ENCODE data around the gene STARD7. TPM values are rescaled to one million over a fixed set of nuclear protein-coding genes. Genes with fewer than 3 reads are reported as not detected.

Gene STARD7
- polyA plus RNA-seq, 2 of the 4 experiments (the other 2 are of a cell fraction), result 101 to 136 TPM

- Histone ChIP-seq H3K9me3 (no peaks in the 10 kb centered on the region), H3K27ac (no peak overlapping the region), H3K4me1 (0 out of 3 replicates have a peak, but pooled peaks cover 5% of the 10 kb centered on the region), H3K4me2 (no peak overlapping the region), H3K4me3 (no peak overlapping the region)
- peak; percentile 71 to 83; a peak in 5 of 6 replicates for ATAC-seq
- TF ChIP-seq BCL3 (IDR thresholded peaks at IDR 0.05) (no peak), REST (IDR thresholded peaks at IDR 0.05) (no peak), CHD2 (IDR thresholded peaks at IDR 0.05; ENCODE audit: low read length, partially characterized antibody) (no peak), KDM1A (IDR thresholded peaks at IDR 0.05; ENCODE audit: low read depth) (no peak), HOXB13 (CRISPR knock-in tag; IDR thresholded peaks at IDR 0.05; ENCODE audit: low read depth) (no peak), HOXA7 (CRISPR knock-in tag; IDR thresholded peaks at IDR 0.05) (no peak), USF2 (IDR thresholded peaks at IDR 0.05) (no peak), ZNF302 (CRISPR knock-in tag; IDR thresholded peaks at IDR 0.05) (no peak), MAZ (IDR thresholded peaks at IDR 0.05; ENCODE audit: borderline replicate concordance, low read depth, low read length) (no peak), MYC (IDR thresholded peaks at IDR 0.05; ENCODE audit: borderline replicate concordance, low read length) (no peak), MAFK (IDR thresholded peaks at IDR 0.05; ENCODE audit: partially characterized antibody) (no peak), ESRRA (IDR thresholded peaks at IDR 0.05; ENCODE audit: borderline replicate concordance, low read length) (no peak), TFCP2L1 (CRISPR knock-in tag; IDR thresholded peaks at IDR 0.05) (no peak), EP300 (IDR thresholded peaks at IDR 0.05) (no peak), EHMT2 (IDR thresholded peaks at IDR 0.05; ENCODE audit: low read depth) (no peak), POLR2A (IDR thresholded peaks at IDR 0.05; ENCODE audit: low read length) (no peak), GATA3 (IDR thresholded peaks at IDR 0.05; ENCODE audit: borderline replicate concordance) (no peak)
- ChIA-PET CTCF (interaction anchor here (2.4 to 2.9 kb wide), 2 partner anchors 9 to 229 kb away, joined by 7 to 11 read pairs; no protein-coding TSS in a partner anchor), POLR2A (no interaction called here)
- peak; percentile 30 to 68 for DNase-seq (ENCODE audit: low read depth in 1 of 2, low spot score in 1 of 2)
- 75% methylated on average over 6 of the region's 6 CpGs for WGBS (ENCODE audit: missing lambda C conversion rate)
- FAIRE-seq, result no peak
These were observed 43.2 kb upstream of the STARD7 start for GRCh38 chr2:96251721-96252292.

- DNase-seq (ENCODE audit: low read depth in 1 of 2, low spot score in 1 of 2) (no peak), FAIRE-seq (no peak), ATAC-seq (no peak)
- CTCF ChIA-PET, result interaction anchor here (0.9 to 2.9 kb wide), 4 partner anchors 8 to 227 kb away, joined by 3 to 11 read pairs (median 5); no protein-coding TSS in a partner anchor
- Histone ChIP-seq H3K4me1 (0 out of 3 replicates have a peak, but pooled peaks cover 5% of the 10 kb centered on the region), H3K4me2 (no peak overlapping the region), H3K4me3 (no peak overlapping the region), H3K9me3 (no peaks in the 10 kb centered on the region), H3K27ac (no peak overlapping the region)
- 93% methylated on average over 6 of the region's 6 CpGs for WGBS (ENCODE audit: missing lambda C conversion rate)
- POLR2A ChIA-PET, result no interaction called here
- no peak for TF ChIP-seq HOXB13 (CRISPR knock-in tag; IDR thresholded peaks at IDR 0.05; ENCODE audit: low read depth)
These were observed 41.6 kb upstream of the STARD7 start for GRCh38 chr2:96250188-96250587.

GRCh38 chr2:96249654-96250053 lies 41.0 kb upstream of the STARD7 start:
- no peaks in the 10 kb centered on the region for H3K9me3 ChIP-seq
- H3K27ac ChIP-seq, result no peak overlapping the region
- ATAC-seq (no peak), DNase-seq (ENCODE audit: low read depth in 1 of 2, low spot score in 1 of 2) (no peak), FAIRE-seq (no peak)
- H3K4me3 ChIP-seq, result no peak overlapping the region
- POLR2A ChIA-PET, result no interaction called here
- H3K4me1 ChIP-seq, result 0 out of 3 replicates have a peak, but pooled peaks cover 5% of the 10 kb centered on the region
- H3K4me2 ChIP-seq, result no peak overlapping the region
- 94% methylated on average over 9 of the region's 9 CpGs for WGBS (ENCODE audit: missing lambda C conversion rate)
- CTCF ChIA-PET, result interaction anchor here (0.7 to 2.9 kb wide), 2 partner anchors 11 to 406 kb away, joined by 3 to 11 read pairs; no protein-coding TSS in a partner anchor
- no peak for TF ChIP-seq CTCF (IDR thresholded peaks at IDR 0.05)
- TF ChIP-seq HES2 (IDR thresholded peaks at IDR 0.05), result no peak
- no peak for TF ChIP-seq ZFP36 (IDR thresholded peaks at IDR 0.05; ENCODE audit: borderline replicate concordance, partially characterized antibody)
- TF ChIP-seq RAD21 (conservative IDR thresholded peaks at IDR 0.05 in 1 of 2, IDR thresholded peaks at IDR 0.05 in 1 of 2), result no peak
- TF ChIP-seq ESRRA (IDR thresholded peaks at IDR 0.05; ENCODE audit: borderline replicate concordance, low read length), result no peak
- TF ChIP-seq BCL3 (IDR thresholded peaks at IDR 0.05), result no peak
- no peak for TF ChIP-seq ZSCAN20 (CRISPR knock-in tag; IDR thresholded peaks at IDR 0.05)
- TF ChIP-seq GATA3 (IDR thresholded peaks at IDR 0.05; ENCODE audit: borderline replicate concordance), result no peak
- TF ChIP-seq EHF (CRISPR knock-in tag; IDR thresholded peaks at IDR 0.05), result no peak
- no peak for TF ChIP-seq SREBF2 (IDR thresholded peaks at IDR 0.05)
- no peak for TF ChIP-seq HDAC2 (IDR thresholded peaks at IDR 0.05)

Data from A549 (cell line).